OCI-LY3 (cell line): Measurements from ENCODE around the gene NOS1.
"Not testable (repeated sequence)": the region's sequence is repeated elsewhere in the genome, so short reads cannot be mapped to it uniquely, and the experiment has no call there.

Experiments
- H2AFZ ChIP-seq: fragments of 200-600, 300-600 bp; shearing (Covaris generic); 2 replicates; pipeline ENCODE4 v1.6.0; 2014; ENCODE audit warnings: antibody characterized with exemption, low read depth, low read length
- H3K27ac ChIP-seq: fragments of 200-600, 300-600 bp; sonication (generic); 2 replicates; pipeline ENCODE4 v1.5.1; 2014; ENCODE audit warnings: mild to moderate bottlenecking, low read length, moderate library complexity, mixed read lengths
- H3K27me3 ChIP-seq: fragments of 200-600, 300-600 bp; sonication (generic); 2 replicates; pipeline ENCODE4 v1.6.1; 2014; ENCODE audit warnings: low read depth, low read length, mixed read lengths
- H3K36me3 ChIP-seq: fragments of 200-600, 300-600 bp; sonication (generic); replicated peaks from 2 replicates; pipeline ENCODE3; 2014; ENCODE audit warnings: low read depth, low read length, mixed read lengths
- H3K4me1 ChIP-seq: fragments of 300-600, 200-600 bp; sonication (generic); 2 replicates; pipeline ENCODE4 v1.6.1; 2014; ENCODE audit warnings: low read length, mixed read lengths
- H3K4me2 ChIP-seq: fragments of 200-600, 300-600 bp; sonication (generic); 2 replicates; pipeline ENCODE4 v1.6.1; 2014; ENCODE audit warnings: low read length, mixed read lengths
- H3K4me3 ChIP-seq: fragments of 300-600, 200-600 bp; sonication (generic); 2 replicates; pipeline ENCODE4 v1.5.1; 2014; ENCODE audit warnings: antibody characterized with exemption, mild to moderate bottlenecking, low read length, moderate library complexity
- H3K79me2 ChIP-seq: fragments of 300-600, 200-600 bp; shearing (Covaris generic); 2 replicates; pipeline ENCODE4 v1.6.1; 2014; ENCODE audit warnings: mild to moderate bottlenecking, low read length, mixed read lengths
- H3K9ac ChIP-seq: fragments of 300-600, 200-600 bp; shearing (Covaris generic); 2 replicates; pipeline ENCODE4 v1.6.0; 2014; ENCODE audit warnings: mild to moderate bottlenecking, low read length, moderate library complexity
- H3K9me3 ChIP-seq: fragments of 200-600, 300-600 bp; shearing (Covaris generic); 2 replicates; pipeline ENCODE4 v1.6.1; 2014; ENCODE audit warnings: low read length, mixed read lengths; ENCODE audit not compliant: insufficient read depth
- H4K20me1 ChIP-seq: fragments of 200-600, 300-600 bp; sonication (generic); 2 replicates; pipeline ENCODE4 v1.6.1; 2016; ENCODE audit warnings: low read length, mixed read lengths; ENCODE audit not compliant: insufficient read depth
- EZH2phosphoT487 ChIP-seq: fragments of 200-600 bp; shearing (Covaris generic); IDR thresholded peaks from 2 replicates; pipeline ENCODE4 v1.6.1; 2018; ENCODE audit warnings: antibody characterized with exemption, mixed run types, low read depth
- TF ChIP-seq, protein P1 (sequence below): fragments of 200-600, 300-600 bp; sonication (generic); IDR thresholded peaks from 2 replicates; pipeline ENCODE4 v1.5.1; 2014; ENCODE audit warnings: antibody characterized with exemption, low read length, low read depth

The NOS1 gene

DNA sequence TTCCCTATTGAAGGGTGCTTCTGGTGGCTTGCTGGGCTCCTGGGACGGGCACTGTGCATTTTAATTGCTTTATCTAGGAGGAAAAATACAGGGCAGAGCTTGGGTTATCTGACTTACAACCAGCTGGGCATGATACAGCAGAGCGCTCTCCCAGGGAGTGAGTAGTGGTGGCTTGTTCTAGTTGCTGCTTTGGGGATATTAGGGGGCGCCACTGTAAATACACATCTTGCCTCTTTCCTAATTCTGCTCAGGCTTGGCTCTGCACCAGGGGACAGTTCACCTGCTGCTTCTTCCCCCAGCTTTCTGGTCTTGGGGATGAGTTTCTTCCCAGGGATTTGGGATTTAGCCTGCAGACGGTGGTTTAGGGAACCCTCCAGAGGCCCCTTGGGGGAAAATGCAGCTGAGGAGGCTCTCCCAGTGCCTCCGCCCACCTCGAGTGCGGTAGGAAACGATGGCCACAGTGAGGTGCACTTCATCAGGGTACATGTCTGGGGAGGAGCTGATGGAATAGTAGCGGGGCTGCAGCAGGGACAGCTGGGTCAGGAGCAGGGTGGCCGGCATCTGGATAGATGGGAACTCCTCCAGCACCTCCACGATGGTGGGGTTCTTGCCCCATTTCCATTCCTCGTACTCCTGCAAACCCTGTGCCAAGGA is 134.3 kb downstream of the NOS1 start:
- no peaks in the 10 kb centered on the region for H3K4me1 ChIP-seq

DNA sequence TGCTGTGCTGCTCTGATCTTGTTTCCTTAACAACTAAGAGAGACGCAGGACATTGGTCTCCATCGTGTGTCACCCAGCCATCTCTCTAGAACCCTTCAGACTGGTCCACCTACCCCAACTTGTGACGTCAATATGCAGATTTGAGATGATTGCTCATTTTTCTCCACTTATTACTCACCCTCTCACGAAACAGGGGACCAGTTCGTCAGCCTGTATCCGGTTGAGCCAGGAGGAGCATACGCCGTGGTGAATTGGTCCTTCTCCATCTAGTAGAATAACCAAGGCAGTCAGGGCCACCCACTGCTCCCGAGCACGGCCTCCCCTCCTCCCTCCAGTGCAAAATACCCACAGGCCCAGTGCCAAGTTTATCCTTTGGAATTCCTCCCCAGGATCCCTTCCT is 134.9 kb downstream of the NOS1 start:
- no peak overlapping the region for H3K4me3 ChIP-seq
- H3K9ac ChIP-seq, result no peak overlapping the region
- H4K20me1 ChIP-seq, result no peaks in the 10 kb centered on the region
- H3K27me3 ChIP-seq, result peaks cover 8% of the 10 kb centered on the region; the same call in 1 of the 2 replicates
- no peaks in the 10 kb centered on the region for H3K36me3 ChIP-seq
- no peaks in the 10 kb centered on the region for H3K9me3 ChIP-seq
- no peak overlapping the region for H2AFZ ChIP-seq
- H3K4me1 ChIP-seq, result no peaks in the 10 kb centered on the region
- no peak for TF ChIP-seq EZH2phosphoT487
- TF ChIP-seq, protein P1, sequence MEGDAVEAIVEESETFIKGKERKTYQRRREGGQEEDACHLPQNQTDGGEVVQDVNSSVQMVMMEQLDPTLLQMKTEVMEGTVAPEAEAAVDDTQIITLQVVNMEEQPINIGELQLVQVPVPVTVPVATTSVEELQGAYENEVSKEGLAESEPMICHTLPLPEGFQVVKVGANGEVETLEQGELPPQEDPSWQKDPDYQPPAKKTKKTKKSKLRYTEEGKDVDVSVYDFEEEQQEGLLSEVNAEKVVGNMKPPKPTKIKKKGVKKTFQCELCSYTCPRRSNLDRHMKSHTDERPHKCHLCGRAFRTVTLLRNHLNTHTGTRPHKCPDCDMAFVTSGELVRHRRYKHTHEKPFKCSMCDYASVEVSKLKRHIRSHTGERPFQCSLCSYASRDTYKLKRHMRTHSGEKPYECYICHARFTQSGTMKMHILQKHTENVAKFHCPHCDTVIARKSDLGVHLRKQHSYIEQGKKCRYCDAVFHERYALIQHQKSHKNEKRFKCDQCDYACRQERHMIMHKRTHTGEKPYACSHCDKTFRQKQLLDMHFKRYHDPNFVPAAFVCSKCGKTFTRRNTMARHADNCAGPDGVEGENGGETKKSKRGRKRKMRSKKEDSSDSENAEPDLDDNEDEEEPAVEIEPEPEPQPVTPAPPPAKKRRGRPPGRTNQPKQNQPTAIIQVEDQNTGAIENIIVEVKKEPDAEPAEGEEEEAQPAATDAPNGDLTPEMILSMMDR, result no peak
- no peak overlapping the region for H3K27ac ChIP-seq
- H3K79me2 ChIP-seq, result no peaks in the 10 kb centered on the region
- H3K4me2 ChIP-seq, result no peak overlapping the region

More for the DNA sequence above, 134.3 kb downstream of the NOS1 start:
- Histone ChIP-seq H3K4me3 (no peak overlapping the region), H3K4me2 (no peak overlapping the region), H2AFZ (no peak overlapping the region), H3K36me3 (no peaks in the 10 kb centered on the region), H3K79me2 (no peaks in the 10 kb centered on the region), H3K27ac (no peak overlapping the region), H3K9me3 (no peaks in the 10 kb centered on the region), H4K20me1 (no peaks in the 10 kb centered on the region), H3K27me3 (peaks cover 11% of the 10 kb centered on the region; the same call in 1 of the 2 replicates), H3K9ac (no peak overlapping the region)
- TF ChIP-seq EZH2phosphoT487, result no peak
- TF ChIP-seq, protein P1, result no peak

DNA sequence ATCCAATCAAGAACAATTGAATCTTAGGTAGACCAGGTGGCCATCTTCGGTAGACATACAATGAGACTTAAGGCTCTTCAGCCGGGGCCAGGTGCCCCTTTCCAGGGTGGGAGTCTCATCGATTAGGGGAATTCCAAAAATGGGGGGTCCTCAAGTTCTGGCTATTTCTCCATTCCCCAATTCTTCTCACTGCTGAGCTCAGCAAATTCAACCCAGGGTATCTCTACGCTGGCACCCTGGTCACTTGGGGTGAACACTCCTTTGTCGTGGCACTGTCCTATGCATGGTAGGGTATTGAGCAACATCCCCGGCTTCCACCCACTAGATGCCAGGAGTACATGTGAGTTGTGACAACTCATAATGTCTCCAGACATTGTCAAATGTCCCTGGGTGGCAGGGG is 136.2 kb downstream of the NOS1 start:
- H3K27ac ChIP-seq, result no peak overlapping the region
- no peaks in the 10 kb centered on the region for H3K36me3 ChIP-seq
- no peak overlapping the region for H2AFZ ChIP-seq
- no peak overlapping the region for H3K4me2 ChIP-seq
- H3K9ac ChIP-seq, result no peak overlapping the region
- peaks cover 9% of the 10 kb centered on the region; the same call in 1 of the 2 replicates for H3K27me3 ChIP-seq
- no peaks in the 10 kb centered on the region for H3K79me2 ChIP-seq
- H3K4me3 ChIP-seq, result no peak overlapping the region
- no peaks in the 10 kb centered on the region for H3K9me3 ChIP-seq
- TF ChIP-seq EZH2phosphoT487, result no peak
- TF ChIP-seq, protein P1, result no peak
- H3K4me1 ChIP-seq, result no peaks in the 10 kb centered on the region
- H4K20me1 ChIP-seq, result no peaks in the 10 kb centered on the region

DNA sequence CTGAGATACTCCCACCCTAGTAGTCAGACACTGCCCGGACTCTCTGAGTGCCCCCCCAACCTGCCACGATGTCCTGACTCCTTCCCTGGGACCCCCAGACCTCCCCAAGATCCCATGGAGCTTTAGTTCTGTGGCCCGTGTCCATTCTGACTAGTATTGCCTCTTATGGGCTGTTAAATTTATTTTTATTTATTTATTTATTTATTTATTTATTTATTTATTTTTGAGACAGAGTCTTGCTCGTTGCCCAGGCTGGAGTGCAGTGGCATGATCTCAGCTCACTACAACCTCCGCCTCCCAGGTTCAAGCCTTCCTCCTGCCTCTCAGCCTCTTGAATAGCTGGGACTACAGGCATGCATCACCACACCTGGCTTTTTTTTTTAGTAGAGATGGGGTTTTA is 140.5 kb downstream of the NOS1 start:
- peaks cover 17% of the 10 kb centered on the region; the same call in 1 of the 2 replicates for H3K27me3 ChIP-seq
- not testable (repeated sequence) for H3K36me3 ChIP-seq, H3K79me2 ChIP-seq

More for the DNA sequence above, 140.5 kb downstream of the NOS1 start:
- H3K9me3 ChIP-seq, H3K4me1 ChIP-seq, H4K20me1 ChIP-seq, H3K4me2 ChIP-seq, H3K4me3 ChIP-seq, H2AFZ ChIP-seq, H3K27ac ChIP-seq, H3K9ac ChIP-seq: not testable (repeated sequence)
